Stomach (tissue), 4 donors: ENCODE measurements around the gene AANAT.

Experiments
- POLR2A ChIP-seq, 4 donors: fragments of 450-650 bp; IDR thresholded peaks; one replicate each; pipeline ENCODE4 v1.6.1; 2016; ENCODE audit warnings: antibody characterized with exemption in 4 of 4, control low read depth in 2 of 4, mild to moderate bottlenecking in 1 of 4, moderate library complexity in 1 of 4
- TF ChIP-seq, protein P1 (sequence below), 7 experiments: fragments of 450-650 bp in 4 of 7; fragments of 200-600 bp in 3 of 7; sonication (generic) in 3 of 7; IDR thresholded peaks; one replicate each; pipeline ENCODE4 v1.5.1; 2016 to 2019; ENCODE audit warnings: antibody characterized with exemption in 7 of 7, control low read depth in 2 of 7, mild to moderate bottlenecking in 1 of 7

DNA sequence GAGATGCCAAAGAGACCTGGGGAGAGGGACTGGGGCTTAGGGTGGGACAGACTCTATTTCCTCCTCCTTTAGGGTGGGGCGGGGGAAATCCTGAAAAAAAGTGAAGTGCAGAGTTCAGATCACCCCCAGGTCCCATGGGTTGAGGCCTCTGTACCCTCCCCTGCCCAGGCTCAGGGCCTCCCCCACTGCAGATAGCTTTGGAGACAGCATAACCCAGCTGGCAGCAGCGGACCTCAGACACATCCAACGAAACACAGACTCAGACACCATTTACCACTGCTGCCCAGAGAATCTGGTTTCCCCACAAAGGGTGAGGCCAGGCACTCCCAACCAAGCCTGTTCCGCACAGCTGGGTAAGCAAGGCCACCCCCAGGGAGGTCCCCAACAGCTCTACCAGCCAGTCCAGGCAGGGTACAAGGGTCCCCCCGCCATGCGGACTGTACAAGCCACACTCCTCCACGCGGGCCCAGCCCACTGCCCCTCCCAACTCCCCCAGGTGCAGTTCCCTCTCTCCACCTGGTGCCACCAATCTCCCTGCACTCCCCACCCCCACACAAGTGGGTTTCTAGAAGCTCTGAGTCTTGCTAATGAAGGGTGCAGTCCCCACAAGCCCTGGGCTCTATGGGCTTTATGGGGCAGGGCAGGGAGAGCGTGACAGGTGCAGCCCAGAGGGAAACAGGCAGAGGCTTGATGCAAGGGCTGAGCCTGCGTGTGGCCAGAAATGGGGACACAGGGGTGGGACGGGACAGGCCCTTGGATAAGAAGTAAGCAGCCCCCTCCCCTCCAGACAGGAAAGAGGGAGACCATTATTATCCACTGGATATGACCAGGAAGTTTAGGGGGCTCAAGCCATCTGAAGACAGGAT lies 25.0 kb downstream of the AANAT start:
- TF ChIP-seq, protein P1, sequence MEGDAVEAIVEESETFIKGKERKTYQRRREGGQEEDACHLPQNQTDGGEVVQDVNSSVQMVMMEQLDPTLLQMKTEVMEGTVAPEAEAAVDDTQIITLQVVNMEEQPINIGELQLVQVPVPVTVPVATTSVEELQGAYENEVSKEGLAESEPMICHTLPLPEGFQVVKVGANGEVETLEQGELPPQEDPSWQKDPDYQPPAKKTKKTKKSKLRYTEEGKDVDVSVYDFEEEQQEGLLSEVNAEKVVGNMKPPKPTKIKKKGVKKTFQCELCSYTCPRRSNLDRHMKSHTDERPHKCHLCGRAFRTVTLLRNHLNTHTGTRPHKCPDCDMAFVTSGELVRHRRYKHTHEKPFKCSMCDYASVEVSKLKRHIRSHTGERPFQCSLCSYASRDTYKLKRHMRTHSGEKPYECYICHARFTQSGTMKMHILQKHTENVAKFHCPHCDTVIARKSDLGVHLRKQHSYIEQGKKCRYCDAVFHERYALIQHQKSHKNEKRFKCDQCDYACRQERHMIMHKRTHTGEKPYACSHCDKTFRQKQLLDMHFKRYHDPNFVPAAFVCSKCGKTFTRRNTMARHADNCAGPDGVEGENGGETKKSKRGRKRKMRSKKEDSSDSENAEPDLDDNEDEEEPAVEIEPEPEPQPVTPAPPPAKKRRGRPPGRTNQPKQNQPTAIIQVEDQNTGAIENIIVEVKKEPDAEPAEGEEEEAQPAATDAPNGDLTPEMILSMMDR (IDR thresholded peaks at IDR 0.05): no peak
- no peak for TF ChIP-seq POLR2A (IDR thresholded peaks at IDR 0.05)
